Kasumi-1 (cell line): ENCODE measurements around the gene TMEM253.

Source experiments
- DNase-seq, 2 experiments: peaks; one replicate each; lab custom pipeline; 2025; lab: John Stamatoyannopoulos, UW

TMEM253 gene

GRCh38 chr14:21090194-21090939, 10.5 kb upstream of the TMEM253 start:
- DNase-seq, result peak; percentile 26 to 28

GRCh38 chr14:21090940-21091663, 9.8 kb upstream of the TMEM253 start:
- DNase-seq, result no peak

- no peak for DNase-seq
Measured at GRCh38 chr14:21091821-21092272, 9.0 kb upstream of the TMEM253 start.

- DNase-seq, result peak; percentile 55 to 70
Measured at GRCh38 chr14:21092273-21093011, 8.4 kb upstream of the TMEM253 start.

DNA sequence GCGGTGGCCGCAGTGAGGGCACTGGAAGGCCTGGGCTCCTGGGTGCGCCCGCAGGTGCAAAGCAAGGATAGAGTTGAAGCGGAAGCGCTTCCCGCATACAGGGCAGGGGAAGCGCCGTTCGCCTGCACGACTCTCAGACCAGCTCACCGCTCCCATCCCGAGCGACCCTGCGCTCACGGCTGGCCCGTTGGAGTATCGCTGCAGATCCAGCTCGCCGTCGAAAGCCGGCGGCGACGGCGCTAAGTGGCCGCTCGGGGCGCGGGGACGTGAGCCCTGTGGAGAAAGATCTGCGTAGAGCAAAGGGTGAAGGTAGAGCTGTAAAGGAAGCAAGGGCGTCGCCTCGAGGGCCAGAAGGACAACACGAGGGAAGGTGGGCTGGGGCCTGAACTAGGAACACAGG, 7.8 kb upstream of the TMEM253 start:
- DNase-seq, result no peak

GRCh38 chr14:21093769-21094681, 6.8 kb upstream of the TMEM253 start:
- no peak for DNase-seq

GRCh38 chr14:21095430-21096205, 5.2 kb upstream of the TMEM253 start:
- no peak for DNase-seq

GRCh38 chr14:21096438-21096837, 4.4 kb upstream of the TMEM253 start:
- no peak for DNase-seq

DNA sequence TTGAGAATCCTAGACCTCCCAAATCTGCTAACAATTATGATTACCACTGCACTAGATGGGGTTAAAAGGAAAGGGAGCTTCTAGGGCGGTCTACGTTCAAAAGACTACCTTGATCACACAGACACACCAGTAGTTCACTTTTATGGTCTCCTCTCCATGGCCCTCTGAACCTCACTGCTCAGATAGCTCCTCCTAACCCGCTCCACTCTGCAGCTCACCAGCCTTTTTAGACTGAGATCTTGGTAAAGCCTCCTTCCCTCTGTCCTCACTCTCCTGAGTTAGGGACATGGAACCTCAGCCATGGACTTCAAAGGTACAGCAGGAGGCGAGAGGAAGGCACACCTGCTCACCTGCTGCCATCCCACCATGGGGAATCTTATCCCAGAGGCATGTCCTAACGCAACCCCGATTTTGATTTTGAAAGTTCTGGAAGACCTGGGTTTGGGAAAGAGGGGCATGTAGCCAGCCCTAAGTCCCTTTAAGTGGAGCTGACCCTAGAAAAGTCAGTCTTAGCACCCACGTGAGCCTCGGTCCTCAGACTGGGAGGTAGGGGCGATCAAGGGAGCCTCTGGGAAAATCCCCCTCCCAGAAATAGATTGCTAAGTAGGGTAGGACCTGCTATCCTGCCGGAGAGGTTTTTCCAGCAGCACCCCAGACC, 3.8 kb upstream of the TMEM253 start:
- DNase-seq, result no peak

- no peak for DNase-seq
Measured at GRCh38 chr14:21097636-21098075, 3.2 kb upstream of the TMEM253 start.

GRCh38 chr14:21098076-21098891, 2.6 kb upstream of the TMEM253 start, which contains the start of gene ZNF219:
Gene ZNF219 (minus strand): TSS chr14:21098655. CDS start chr14:21093591, 5,064 bp downstream.
- peak; percentile 22 to 36 for DNase-seq

GRCh38 chr14:21098892-21099595, 1.8 kb upstream of the TMEM253 start:
- no peak for DNase-seq

DNA sequence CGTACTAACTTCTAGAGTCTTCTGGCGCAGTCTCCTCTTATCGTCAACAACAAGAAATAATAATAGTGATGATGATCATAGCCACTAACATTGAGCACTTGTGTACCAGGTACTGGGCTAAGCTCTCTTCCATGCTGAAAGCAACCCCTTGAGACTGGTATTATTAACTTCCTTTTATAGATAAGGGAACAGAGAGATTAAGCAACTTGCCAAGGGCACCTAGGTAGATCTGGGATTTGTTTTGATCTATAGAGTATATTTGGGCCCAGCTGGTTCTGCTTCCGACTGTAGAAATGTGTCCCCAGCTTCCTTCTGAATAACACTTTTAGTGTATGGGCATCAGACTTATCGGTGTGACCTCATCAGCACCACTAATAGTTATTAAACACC, 1.3 kb upstream of the TMEM253 start:
- no peak for DNase-seq

DNA sequence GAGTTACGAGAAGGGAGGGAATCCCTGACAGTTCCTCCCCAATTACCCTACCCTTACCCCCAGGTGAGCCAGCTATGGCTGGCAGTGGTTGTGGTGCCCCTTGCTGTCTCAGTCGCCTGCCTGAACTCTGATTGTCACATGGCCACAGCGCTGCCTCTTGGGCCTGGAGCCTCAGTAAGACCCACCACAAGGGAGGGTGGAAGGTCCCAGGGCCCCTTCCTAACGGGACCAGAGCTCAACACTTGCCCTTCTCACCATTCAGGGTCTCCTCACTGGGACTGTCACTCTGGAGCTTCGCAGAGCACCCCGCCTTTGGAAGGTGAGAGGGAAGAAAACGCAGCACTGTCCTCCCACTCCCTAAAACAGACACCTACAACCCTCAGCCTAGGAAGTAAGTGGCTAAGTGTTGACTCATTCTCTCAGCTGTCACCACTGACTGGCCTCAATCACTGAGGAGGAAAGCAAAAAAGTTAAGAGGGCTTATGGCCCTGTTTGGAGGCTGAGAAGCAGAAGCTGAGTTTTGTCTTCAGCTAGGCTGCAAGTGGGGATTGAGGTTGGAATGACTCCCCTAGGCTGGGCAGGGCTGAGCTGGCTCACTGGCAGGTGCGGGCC, 1.0 kb downstream of the TMEM253 start:
- DNase-seq, result no peak

- DNase-seq, result no peak
Measured at GRCh38 chr14:21102521-21103410, 1.9 kb downstream of the TMEM253 start.

DNA sequence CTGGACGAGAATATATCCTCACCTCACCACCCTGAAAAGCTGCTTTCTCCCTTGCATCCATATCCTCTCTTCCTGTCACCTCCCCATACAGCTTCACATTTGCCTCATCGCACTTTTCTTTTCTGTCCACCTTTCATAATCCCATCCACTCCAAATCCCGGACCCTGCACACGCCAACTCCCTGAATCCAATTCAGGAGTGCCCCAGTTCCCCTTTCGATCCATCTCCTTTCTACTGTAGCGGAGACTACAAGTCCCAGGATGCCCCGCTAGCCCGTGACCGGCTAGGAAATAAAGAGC, 2.5 kb downstream of the TMEM253 start:
- peak; percentile 98 to 99 for DNase-seq

DNA sequence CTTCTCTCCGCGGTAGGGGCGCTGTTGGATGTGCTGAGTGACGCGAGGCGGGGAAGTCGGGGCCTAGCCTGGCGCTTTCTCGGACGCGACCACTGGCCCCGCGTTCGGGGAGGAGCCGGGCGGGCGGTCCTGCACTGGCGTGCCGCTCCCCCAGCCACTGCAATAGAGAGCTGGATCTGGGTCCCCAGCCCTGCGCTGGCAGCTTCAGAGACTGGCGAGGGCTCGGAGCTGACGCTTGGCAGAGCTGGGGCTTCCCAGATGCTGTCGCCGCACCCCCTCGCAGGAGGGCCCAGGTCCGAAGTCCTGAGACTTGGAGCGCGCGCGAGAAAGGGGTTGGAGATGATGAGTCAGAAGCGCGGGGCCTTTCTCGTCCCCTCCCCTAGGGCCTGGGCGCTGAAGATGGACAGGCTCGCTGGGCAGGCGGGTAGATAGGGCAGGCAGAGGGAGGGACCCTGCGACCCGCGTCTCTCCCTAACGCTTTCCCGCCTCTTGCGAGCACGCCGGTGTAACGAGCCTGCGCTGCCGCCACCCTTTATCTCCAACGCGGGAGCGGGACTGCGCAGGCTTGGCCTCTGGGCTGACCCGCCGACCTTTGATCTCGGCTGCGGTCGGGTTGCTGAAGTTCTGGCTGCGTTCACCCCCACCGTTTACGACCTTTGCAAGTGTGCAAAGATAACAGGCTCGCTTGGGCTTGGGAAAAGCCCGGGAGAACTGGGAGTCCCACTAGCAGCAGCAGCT, 3.0 kb downstream of the TMEM253 start:
- DNase-seq, result peak; percentile 86 to 90
